Glomerular visceral epithelial cell (primary cell): Measurements from ENCODE around the gene TMC7.

ENCODE experiments used
- DNase-seq: peaks from one replicate; pipeline ENCODE4 v3.0.0-alpha.2; 2016; ENCODE audit errors: extremely low spot score

The TMC7 gene

GRCh38 chr16:19089410-19089955, 105.7 kb downstream of the TMC7 start:
- no peak for DNase-seq

DNA sequence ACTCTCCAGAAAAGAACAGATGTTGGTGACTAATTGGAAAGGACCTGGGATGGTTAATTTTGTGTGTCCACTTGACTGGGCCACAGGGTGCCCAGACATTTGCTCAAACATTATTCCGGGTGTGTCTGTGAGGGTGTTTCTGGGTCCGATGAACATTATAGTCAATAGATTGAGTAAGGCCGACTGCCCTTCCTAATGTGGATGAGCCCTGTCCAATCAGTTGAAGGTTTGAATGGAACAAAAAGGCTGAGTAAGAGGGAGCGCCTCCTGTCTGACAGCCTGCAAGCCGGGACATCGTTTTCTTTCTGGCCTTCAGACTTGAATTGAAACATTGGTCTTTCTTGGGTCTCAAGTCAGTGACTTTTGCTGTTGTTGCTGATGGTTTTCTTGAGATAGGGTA, 107.2 kb downstream of the TMC7 start:
- DNase-seq = no peak

DNA sequence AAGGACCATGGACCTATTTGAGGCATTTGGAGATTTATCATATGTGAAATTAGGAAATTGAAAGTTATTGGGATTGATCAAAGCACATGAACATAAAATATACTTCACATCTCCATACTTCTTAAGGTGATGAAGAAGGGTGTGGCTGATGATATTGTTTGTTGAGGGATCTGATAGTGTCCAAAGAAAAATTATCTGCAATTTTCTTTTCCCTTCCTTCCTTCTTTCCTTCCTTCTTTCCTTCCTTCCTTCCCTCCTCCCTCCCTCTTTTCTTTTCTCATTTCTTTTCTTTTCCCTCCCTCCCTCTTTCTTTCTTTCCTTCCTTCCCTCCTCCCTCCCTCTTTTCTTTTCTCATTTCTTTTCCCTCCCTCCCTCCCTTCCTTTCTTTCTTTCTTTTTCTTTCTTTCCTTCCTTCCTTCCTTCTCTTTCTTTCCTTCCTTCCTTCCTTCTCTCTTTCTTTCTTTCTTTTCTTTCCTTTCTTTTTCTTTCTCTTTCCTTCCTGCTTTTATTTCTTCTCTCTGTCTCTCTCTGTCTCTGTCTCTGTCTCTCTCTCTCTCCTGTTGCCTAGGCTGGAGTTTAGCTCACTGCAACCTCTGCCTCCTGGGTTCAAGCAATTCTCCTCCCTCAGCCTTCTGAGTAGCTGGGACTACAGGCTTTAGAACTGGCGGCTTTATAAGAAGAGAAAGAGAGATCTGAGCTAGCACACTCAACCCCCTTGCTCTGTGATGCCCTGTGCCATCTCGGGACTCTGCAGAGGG, 109.1 kb downstream of the TMC7 start:
- DNase-seq = no peak

- DNase-seq = no peak
Observed at GRCh38 chr16:19093631-19094541, 110.2 kb downstream of the TMC7 start.

DNA sequence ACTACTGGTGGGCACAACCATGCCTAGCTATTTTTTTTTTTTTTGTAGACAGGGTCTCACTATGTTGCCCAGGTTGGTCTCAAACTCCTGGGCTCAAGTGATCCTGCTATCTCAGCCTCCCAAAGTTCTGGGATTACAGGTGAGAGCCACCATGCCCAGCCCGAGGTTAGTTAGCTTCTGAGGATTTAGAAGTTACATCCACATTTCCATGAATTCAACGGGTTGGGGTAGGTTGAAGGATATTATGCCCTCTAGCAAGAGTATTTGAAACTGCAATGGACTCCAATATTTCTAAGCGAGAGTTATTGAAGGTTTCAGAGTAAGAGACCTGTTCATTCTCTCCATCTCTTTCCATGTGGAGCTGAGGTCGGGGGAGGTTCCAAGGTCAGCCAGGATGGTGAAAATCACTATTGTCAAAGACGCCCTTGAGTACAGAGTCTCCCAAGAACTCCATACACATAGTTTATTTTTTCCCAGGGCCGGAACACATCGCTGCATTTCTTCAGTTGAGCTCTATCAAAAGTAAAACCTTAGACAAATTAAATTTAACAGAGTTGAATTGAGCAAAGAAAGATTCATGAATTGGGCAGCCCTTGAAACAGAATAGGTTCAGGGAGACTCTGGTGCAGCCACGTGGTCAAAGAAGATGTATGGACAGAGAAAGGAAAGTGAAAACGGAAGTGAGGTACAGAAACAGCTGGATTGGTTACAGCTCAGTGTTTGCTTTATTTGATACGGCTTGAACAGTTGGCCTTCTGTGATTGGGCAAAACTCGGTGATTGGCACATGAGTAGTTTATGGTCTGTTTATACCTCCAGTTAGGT, 111.0 kb downstream of the TMC7 start:
- DNase-seq = no peak

- no peak for DNase-seq
Observed at GRCh38 chr16:19095654-19096053, 111.9 kb downstream of the TMC7 start.

- no peak for DNase-seq
Observed at GRCh38 chr16:19098173-19098572, 114.4 kb downstream of the TMC7 start.

DNA sequence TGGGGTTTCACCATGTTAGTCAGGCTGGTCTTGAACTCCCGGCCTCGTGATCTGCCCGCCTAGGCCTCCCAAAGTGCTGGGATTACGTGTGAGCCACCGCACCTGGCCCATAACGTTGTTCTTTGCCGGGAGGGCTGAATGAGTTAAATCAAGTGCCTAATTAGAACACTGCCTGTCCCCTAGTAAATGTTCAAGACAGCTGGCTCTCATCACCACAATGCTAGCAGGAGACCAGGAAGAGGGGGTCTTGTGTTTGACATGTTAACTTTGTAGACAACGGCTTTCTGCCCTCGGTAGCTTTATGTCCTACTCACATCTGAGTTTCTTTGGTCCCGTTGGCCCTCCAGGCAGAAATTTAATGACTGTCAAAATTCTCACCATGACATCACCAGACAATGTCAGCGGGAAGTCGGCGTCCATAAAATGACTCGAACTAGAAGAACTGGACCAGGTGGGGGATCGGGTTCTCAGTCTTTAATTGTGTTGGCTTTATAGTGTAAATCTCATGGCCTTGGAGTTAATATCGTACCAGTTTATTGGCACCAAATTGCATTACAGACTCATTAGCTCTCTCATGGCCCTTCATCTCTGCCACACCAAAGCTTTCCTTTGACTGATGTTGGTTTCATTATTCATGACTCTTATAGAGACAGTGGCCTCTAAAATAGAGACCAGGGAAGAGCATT, 118.6 kb downstream of the TMC7 start:
- DNase-seq = no peak

- DNase-seq = no peak
Observed at GRCh38 chr16:19104607-19105006, 120.9 kb downstream of the TMC7 start.

DNA sequence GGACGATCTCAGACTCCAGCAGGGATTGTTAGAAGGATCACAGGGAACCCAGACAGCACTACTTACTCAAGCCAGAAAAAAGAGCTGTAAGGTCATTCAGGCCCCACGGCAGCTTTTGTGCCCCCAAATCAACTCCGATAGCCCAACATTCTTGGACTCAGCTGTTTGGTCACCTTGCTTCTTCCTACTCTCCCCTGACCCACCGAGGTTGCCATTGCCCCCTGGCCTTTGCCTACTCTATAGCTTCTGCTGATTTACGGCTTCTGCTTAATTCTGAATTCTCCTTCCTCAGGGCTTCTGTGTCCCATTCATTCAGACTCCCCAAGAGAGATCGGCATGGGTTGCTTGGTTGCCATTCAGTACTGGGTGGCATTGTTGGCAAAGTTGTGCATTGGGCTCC, 121.4 kb downstream of the TMC7 start:
- DNase-seq = no peak

DNA sequence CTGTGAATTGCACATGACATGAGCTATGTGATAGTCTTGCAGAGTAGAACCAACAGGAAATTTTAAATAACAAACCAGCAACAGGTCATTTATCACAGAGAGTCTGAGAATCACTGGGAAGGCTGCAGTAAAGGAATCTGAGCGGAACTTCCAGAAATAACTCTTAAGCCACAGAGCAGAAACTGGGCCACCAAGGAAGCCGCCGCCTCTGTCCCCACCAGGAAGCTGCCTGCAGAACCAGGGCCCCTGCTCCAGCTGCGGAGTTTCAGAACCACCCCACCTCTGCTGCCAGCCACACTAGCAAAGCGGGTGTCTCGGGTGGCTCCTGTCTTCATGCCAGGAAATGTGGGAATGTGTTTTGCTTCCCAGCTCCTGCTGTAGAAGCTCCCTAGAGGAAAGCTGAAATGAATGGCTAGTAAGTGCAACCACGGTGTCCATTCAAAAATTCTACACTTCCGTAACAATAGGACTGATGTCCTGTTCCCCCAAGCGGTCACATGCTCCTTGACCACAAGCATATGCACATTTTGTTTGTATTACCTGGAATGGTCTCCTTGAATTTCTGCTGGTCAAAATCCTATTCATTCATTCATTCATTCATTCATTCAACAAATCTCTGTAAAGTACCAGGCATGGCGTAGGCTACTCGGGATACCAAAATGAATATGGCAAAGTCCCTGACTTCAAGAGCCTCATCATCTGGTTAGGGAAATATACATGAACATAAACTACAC, 122.3 kb downstream of the TMC7 start:
- DNase-seq = peak; percentile 51

GRCh38 chr16:19106625-19107020, 122.9 kb downstream of the TMC7 start:
- DNase-seq = no peak

- DNase-seq = peak; percentile 28
Observed at GRCh38 chr16:19108409-19109287, 124.9 kb downstream of the TMC7 start.

- DNase-seq = no peak
Observed at GRCh38 chr16:19109288-19109664, 125.5 kb downstream of the TMC7 start.

DNA sequence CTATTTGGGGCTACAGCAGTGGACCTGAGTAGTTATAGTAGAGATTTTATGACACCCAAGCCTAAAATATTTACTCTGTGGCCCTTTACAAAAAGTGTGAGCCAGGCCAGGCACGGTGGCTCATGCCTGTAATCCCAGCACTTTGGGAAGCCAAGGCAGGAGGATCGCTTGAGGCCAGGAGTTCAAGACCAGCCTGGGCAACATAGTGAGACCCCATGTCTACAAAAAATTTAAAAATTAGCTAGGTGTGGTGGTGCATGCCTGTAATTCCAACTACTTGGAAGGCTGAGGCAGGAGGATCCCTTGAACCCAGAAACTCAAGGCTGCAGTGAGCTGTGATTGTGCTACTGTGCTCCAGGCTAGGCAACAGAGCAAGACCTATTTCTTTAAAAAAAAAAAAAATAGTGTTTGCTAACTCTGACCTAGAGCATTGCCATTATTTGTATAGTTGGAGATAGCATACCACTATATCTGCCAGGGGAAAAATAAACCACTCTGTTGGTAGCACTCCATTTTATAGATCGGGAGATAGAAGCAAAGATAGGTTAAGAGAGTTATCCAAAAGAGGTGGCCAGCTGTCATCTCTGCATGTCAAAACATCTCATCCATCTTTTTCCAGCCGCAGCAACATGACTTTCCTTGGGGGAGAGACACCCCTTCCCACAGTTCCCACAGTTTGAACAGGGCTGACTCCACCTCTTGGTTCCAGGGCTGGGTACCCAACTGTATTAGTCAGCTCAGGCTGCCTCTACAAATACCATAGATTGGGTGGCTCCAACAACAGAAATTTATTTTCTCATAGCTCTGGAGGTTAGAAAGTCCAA, 127.0 kb downstream of the TMC7 start:
- no peak for DNase-seq

- no peak for DNase-seq
Observed at GRCh38 chr16:19112099-19112407, 128.3 kb downstream of the TMC7 start.
